Subcutaneous adipose tissue (tissue), 4 donors: ENCODE data around the gene TRAF1. TPM values are rescaled to one million over a fixed set of nuclear protein-coding genes. Genes with fewer than 3 reads are reported as not detected.

Experiments used
- total RNA-seq, 4 donors: library from RNA; depleted of rRNA; stranded (reverse); fragments of >200 nt; gene quantifications; one replicate each; pipeline ENCODE4 v1.1.0, GENCODE V29; 2016
- TF ChIP-seq, protein P1 (sequence below): fragments of 450-650 bp; IDR thresholded peaks from one replicate; pipeline ENCODE4 v1.5.1; 2016; ENCODE audit warnings: low read depth, mild to moderate bottlenecking, control low read depth, antibody characterized with exemption, moderate library complexity

The TRAF1 gene
- total RNA-seq, 4 donors from 2014 or later, result 1.8 to 12.1 (median 5.7) TPM

GRCh38 chr9:120938851-120939250 is 12.3 kb upstream of the TRAF1 start:
- TF ChIP-seq, protein P1, sequence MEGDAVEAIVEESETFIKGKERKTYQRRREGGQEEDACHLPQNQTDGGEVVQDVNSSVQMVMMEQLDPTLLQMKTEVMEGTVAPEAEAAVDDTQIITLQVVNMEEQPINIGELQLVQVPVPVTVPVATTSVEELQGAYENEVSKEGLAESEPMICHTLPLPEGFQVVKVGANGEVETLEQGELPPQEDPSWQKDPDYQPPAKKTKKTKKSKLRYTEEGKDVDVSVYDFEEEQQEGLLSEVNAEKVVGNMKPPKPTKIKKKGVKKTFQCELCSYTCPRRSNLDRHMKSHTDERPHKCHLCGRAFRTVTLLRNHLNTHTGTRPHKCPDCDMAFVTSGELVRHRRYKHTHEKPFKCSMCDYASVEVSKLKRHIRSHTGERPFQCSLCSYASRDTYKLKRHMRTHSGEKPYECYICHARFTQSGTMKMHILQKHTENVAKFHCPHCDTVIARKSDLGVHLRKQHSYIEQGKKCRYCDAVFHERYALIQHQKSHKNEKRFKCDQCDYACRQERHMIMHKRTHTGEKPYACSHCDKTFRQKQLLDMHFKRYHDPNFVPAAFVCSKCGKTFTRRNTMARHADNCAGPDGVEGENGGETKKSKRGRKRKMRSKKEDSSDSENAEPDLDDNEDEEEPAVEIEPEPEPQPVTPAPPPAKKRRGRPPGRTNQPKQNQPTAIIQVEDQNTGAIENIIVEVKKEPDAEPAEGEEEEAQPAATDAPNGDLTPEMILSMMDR, result no peak

DNA sequence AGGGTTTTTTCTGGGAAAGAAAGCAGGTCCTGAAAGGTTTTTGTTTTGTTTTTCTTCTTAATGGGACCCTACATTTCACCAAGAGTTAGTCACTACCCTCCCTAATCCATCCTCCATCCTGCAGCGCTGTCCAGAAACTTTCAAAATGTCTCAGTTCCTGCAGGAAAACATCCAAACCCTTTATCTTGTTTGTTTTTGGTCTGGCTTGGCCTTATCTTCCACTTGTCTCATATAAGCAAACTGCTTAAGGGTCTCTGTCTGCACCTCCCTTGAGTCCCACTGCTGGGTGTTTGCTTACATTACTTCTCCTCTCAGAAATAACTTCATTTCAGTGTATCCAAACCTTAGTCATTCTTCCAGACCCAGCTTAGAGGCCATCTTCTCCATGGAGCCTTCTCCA is 11.0 kb upstream of the TRAF1 start:
- TF ChIP-seq, protein P1, result no peak

GRCh38 chr9:120937127-120937526 is 10.5 kb upstream of the TRAF1 start:
- TF ChIP-seq, protein P1, result no peak

- TF ChIP-seq, protein P1, result no peak
Observed at GRCh38 chr9:120936764-120937122, 10.1 kb upstream of the TRAF1 start.

GRCh38 chr9:120936011-120936763 is 9.6 kb upstream of the TRAF1 start:
- TF ChIP-seq, protein P1, result no peak

DNA sequence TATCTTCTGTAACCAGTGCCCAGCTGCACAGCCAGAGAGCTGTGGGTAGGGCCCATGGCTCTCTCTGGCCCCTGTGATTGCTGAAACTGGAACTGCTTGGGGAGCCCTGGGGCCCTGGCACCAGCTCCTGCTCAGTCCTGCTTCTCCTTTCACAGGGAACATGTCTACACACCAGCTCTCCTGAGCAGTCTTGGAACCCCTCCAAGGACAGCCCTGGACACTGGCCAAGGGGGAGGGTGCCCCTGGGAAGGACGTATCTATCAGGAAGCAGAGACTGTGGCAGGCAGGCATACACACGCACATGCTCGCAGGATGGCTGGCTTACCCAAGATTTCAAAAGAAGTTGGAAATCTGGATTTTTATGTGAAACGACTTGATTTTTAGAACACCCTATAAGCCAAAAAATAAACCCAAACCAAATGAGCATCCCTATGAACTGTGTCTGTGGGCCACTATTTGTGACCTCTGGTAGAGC is 8.8 kb upstream of the TRAF1 start:
- TF ChIP-seq, protein P1, result no peak

DNA sequence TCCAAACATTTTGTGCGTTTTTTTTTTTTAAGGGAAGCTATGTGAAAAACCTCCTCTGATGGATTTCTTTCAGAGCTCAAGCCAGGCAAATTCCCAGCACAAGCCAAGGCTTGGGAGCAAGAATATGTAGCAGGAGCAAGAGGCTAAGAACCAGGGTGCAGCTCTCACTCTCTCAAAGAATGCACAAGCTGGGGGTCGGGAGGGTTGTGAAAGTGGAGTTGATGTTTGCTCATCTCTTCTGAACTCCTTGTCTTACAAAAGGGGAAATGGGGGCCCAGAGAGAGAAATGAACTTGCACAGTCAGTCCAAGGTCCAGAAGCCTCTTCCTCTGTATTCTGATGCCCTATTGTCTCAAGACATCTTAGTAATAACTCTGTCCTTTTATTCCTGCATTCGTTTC is 7.7 kb upstream of the TRAF1 start:
- TF ChIP-seq, protein P1, result no peak
